Activated T-cell treated with anti-CD3 and anti-CD28 coated beads, Interleukin-2, amount 50 U/mL, for 24 hours (primary cell): Measurements from ENCODE around the gene CATSPERE.
A peak's percentile ranks its signal among the peaks of the same experiment; 100 is the strongest.

Source experiments
- DNase-seq: peaks from one replicate; pipeline ENCODE4 v3.0.0-alpha.2; 2020
- H3K27ac Mint-ChIP-seq: 2 replicates; pipeline ENCODE4 v1.8.0; 2020; ENCODE audit warnings: mild to moderate bottlenecking, mixed read lengths
- H3K27me3 Mint-ChIP-seq: 2 replicates; pipeline ENCODE4 v1.8.0; 2020; ENCODE audit warnings: mixed read lengths
- H3K36me3 Mint-ChIP-seq: 2 replicates; pipeline ENCODE4 v1.8.0; 2020; ENCODE audit warnings: low read depth, mixed read lengths
- H3K4me1 Mint-ChIP-seq: 2 replicates; pipeline ENCODE4 v1.8.0; 2020; ENCODE audit warnings: low read depth, mixed read lengths
- H3K4me3 Mint-ChIP-seq: 2 replicates; pipeline ENCODE4 v1.8.0; 2020; ENCODE audit warnings: mild to moderate bottlenecking, moderate library complexity, mixed read lengths
- H3K9me3 Mint-ChIP-seq: 2 replicates; pipeline ENCODE4 v1.8.0; 2020; ENCODE audit warnings: mixed read lengths

Gene CATSPERE

GRCh38 chr1:244442850-244443249 is 18.2 kb upstream of the CATSPERE start:
- H3K27ac Mint-ChIP-seq, result peak overlapping the region; percentile 37
- H3K27me3 Mint-ChIP-seq, result no peaks in the 10 kb centered on the region
- H3K36me3 Mint-ChIP-seq, result peaks cover 64% of the 10 kb centered on the region
- no peak overlapping the region for H3K4me3 Mint-ChIP-seq
- H3K4me1 Mint-ChIP-seq, result peaks cover 69% of the 10 kb centered on the region
- H3K9me3 Mint-ChIP-seq, result no peaks in the 10 kb centered on the region
- no peak for DNase-seq

GRCh38 chr1:244444854-244445253 is 16.2 kb upstream of the CATSPERE start:
- Mint-ChIP-seq H3K27me3 (no peaks in the 10 kb centered on the region), H3K4me3 (no peak overlapping the region), H3K9me3 (no peaks in the 10 kb centered on the region), H3K27ac (no peak overlapping the region), H3K4me1 (peaks cover 67% of the 10 kb centered on the region), H3K36me3 (peaks cover 74% of the 10 kb centered on the region)
- no peak for DNase-seq

GRCh38 chr1:244445320-244446181 is 15.5 kb upstream of the CATSPERE start:
- Mint-ChIP-seq H3K27ac (peak overlapping the region; percentile 72), H3K4me1 (peaks cover 70% of the 10 kb centered on the region), H3K36me3 (peaks cover 77% of the 10 kb centered on the region), H3K4me3 (no peak overlapping the region), H3K27me3 (no peaks in the 10 kb centered on the region), H3K9me3 (no peaks in the 10 kb centered on the region)
- DNase-seq, result no peak

GRCh38 chr1:244447024-244447423 is 14.0 kb upstream of the CATSPERE start:
- Mint-ChIP-seq H3K4me1 (peaks cover 73% of the 10 kb centered on the region), H3K9me3 (no peaks in the 10 kb centered on the region), H3K4me3 (peak overlapping the region; percentile 1), H3K27me3 (no peaks in the 10 kb centered on the region), H3K27ac (no peak overlapping the region), H3K36me3 (peaks cover 83% of the 10 kb centered on the region)
- DNase-seq, result no peak

GRCh38 chr1:244447552-244447951 is 13.5 kb upstream of the CATSPERE start:
- H3K9me3 Mint-ChIP-seq, result no peaks in the 10 kb centered on the region
- DNase-seq, result no peak
- H3K27ac Mint-ChIP-seq, result no peak overlapping the region
- H3K4me3 Mint-ChIP-seq, result peak overlapping the region; percentile 23
- H3K36me3 Mint-ChIP-seq, result peaks cover 79% of the 10 kb centered on the region
- H3K27me3 Mint-ChIP-seq, result no peaks in the 10 kb centered on the region
- peaks cover 72% of the 10 kb centered on the region for H3K4me1 Mint-ChIP-seq

- Mint-ChIP-seq H3K36me3 (peaks cover 71% of the 10 kb centered on the region), H3K4me3 (peak overlapping the region; percentile 93), H3K4me1 (peaks cover 71% of the 10 kb centered on the region), H3K9me3 (no peaks in the 10 kb centered on the region), H3K27ac (no peak overlapping the region), H3K27me3 (no peaks in the 10 kb centered on the region)
- DNase-seq, result no peak
These were observed 12.6 kb upstream of the CATSPERE start for GRCh38 chr1:244448279-244449036.

- Mint-ChIP-seq H3K9me3 (no peaks in the 10 kb centered on the region), H3K27ac (peak overlapping the region; percentile 96), H3K4me3 (peak overlapping the region; percentile 93), H3K27me3 (no peaks in the 10 kb centered on the region), H3K36me3 (peaks cover 63% of the 10 kb centered on the region), H3K4me1 (peaks cover 67% of the 10 kb centered on the region)
- no peak for DNase-seq
These were observed 11.1 kb upstream of the CATSPERE start for GRCh38 chr1:244449936-244450508.

- Mint-ChIP-seq H3K9me3 (no peaks in the 10 kb centered on the region), H3K4me1 (peaks cover 60% of the 10 kb centered on the region), H3K27ac (peak overlapping the region; percentile 96), H3K4me3 (peak overlapping the region; percentile 93), H3K27me3 (no peaks in the 10 kb centered on the region), H3K36me3 (peaks cover 54% of the 10 kb centered on the region)
- DNase-seq, result peak; percentile 77
These were observed 10.2 kb upstream of the CATSPERE start for GRCh38 chr1:244450597-244451538.

GRCh38 chr1:244451539-244451950 is 9.5 kb upstream of the CATSPERE start, which contains the start of gene ADSS2:
Gene ADSS2 (minus strand): TSS chr1:244451909. CDS start chr1:244451817, 92 bp downstream.
- Mint-ChIP-seq H3K4me3 (peak within 1 kb of the TSS; percentile 93), H3K9me3 (no peaks in the 10 kb centered on the region), H3K36me3 (peaks cover 48% of the 10 kb centered on the region), H3K4me1 (peaks cover 53% of the 10 kb centered on the region), H3K27me3 (no peaks in the 10 kb centered on the region), H3K27ac (peak within 1 kb of the TSS; percentile 96)
- DNase-seq, result no peak

GRCh38 chr1:244451951-244452795 is 8.9 kb upstream of the CATSPERE start:
- Mint-ChIP-seq H3K27ac (peak overlapping the region; percentile 81), H3K27me3 (no peaks in the 10 kb centered on the region), H3K4me3 (peak overlapping the region; percentile 93), H3K36me3 (peaks cover 41% of the 10 kb centered on the region), H3K4me1 (peaks cover 48% of the 10 kb centered on the region), H3K9me3 (no peaks in the 10 kb centered on the region)
- peak; percentile 98 for DNase-seq

- Mint-ChIP-seq H3K27ac (no peak overlapping the region), H3K4me1 (peaks cover 31% of the 10 kb centered on the region), H3K9me3 (peaks cover 2% of the 10 kb centered on the region), H3K36me3 (peaks cover 25% of the 10 kb centered on the region), H3K4me3 (no peak overlapping the region), H3K27me3 (no peaks in the 10 kb centered on the region)
- DNase-seq, result no peak
These were observed 6.7 kb upstream of the CATSPERE start for GRCh38 chr1:244454412-244454811.

GRCh38 chr1:244456586-244456985 is 4.5 kb upstream of the CATSPERE start:
- H3K4me3 Mint-ChIP-seq, result no peak overlapping the region
- peaks cover 32% of the 10 kb centered on the region for H3K4me1 Mint-ChIP-seq
- peaks cover 11% of the 10 kb centered on the region for H3K9me3 Mint-ChIP-seq
- H3K27me3 Mint-ChIP-seq, result no peaks in the 10 kb centered on the region
- DNase-seq, result no peak
- peaks cover 19% of the 10 kb centered on the region for H3K36me3 Mint-ChIP-seq
- no peak overlapping the region for H3K27ac Mint-ChIP-seq

GRCh38 chr1:244458781-244459180 is 2.3 kb upstream of the CATSPERE start:
- Mint-ChIP-seq H3K4me3 (no peak overlapping the region), H3K27me3 (no peaks in the 10 kb centered on the region), H3K27ac (no peak overlapping the region), H3K36me3 (peaks cover 19% of the 10 kb centered on the region), H3K9me3 (peaks cover 11% of the 10 kb centered on the region), H3K4me1 (peaks cover 22% of the 10 kb centered on the region)
- DNase-seq, result no peak
